OCI-LY1 (cell line): ENCODE data around the gene MYO1E.

Source experiments
- CTCF ChIP-seq: fragments of 200-600 bp; sonication (generic), shearing (Covaris generic); IDR thresholded peaks from 2 replicates; pipeline ENCODE4 v1.5.1; 2017; ENCODE audit warnings: mild to moderate bottlenecking, antibody characterized with exemption, low read length, moderate library complexity, mixed read lengths
- EZH2 ChIP-seq: fragments of 200-600 bp; sonication (generic), shearing (Covaris generic); IDR thresholded peaks from 2 replicates; pipeline ENCODE4 v1.8.0; 2017; ENCODE audit warnings: borderline replicate concordance, mixed run types, mild to moderate bottlenecking, antibody characterized with exemption, low read length, moderate library complexity, mixed read lengths

DNA sequence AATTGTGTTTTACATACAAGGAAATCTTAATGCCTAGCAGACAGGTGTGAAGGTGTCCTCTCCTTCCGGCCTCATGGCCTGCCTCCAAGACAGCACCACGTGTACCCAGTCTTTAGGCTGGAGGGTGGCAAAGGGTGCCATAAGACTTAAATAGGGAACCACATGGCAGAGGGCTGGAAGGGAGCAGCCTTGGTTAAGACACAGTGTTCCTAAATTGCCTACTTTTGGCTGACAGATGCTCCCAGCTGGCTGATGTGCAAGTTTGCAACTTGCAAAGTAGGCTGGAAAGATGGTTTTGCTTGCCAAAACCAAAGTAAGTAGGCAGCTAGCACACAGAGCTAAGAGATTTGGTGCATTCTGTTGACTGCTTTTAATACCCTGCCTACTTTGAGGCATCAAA lies 222.5 kb downstream of the MYO1E start:
- TF ChIP-seq CTCF (no peak), EZH2 (no peak)
